Activated naive CD4-positive, alpha-beta T cell treated with anti-CD3 and anti-CD28 coated beads, Interleukin-2, amount 50 U/mL, for 16 hours (primary cell): ENCODE results near the gene R3HCC1L.

Experiments used
- DNase-seq: peaks from one replicate; pipeline ENCODE4 v3.0.0-alpha.2; 2020

The R3HCC1L gene

GRCh38 chr10:98262571-98262970, 128.1 kb downstream of the R3HCC1L start:
- DNase-seq: no peak

DNA sequence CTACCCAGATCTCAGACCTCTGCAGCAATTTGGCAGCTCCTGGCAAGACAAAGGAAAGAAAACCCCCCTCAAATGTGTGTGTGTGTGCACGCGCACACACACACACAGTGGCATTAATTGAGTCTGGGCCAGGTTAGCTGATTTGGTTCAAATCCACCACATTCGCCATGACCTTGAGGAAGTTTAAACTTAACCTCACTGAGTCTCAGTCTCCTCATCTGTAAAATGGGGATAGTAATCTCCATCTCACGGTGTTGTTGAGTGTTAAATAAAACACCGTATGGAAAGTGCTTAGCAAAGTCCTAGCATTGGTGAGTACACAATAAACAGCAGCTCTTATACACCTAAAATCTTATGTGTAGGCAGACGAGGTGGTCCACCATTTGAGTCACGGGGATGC, 128.6 kb downstream of the R3HCC1L start:
- no peak for DNase-seq

DNA sequence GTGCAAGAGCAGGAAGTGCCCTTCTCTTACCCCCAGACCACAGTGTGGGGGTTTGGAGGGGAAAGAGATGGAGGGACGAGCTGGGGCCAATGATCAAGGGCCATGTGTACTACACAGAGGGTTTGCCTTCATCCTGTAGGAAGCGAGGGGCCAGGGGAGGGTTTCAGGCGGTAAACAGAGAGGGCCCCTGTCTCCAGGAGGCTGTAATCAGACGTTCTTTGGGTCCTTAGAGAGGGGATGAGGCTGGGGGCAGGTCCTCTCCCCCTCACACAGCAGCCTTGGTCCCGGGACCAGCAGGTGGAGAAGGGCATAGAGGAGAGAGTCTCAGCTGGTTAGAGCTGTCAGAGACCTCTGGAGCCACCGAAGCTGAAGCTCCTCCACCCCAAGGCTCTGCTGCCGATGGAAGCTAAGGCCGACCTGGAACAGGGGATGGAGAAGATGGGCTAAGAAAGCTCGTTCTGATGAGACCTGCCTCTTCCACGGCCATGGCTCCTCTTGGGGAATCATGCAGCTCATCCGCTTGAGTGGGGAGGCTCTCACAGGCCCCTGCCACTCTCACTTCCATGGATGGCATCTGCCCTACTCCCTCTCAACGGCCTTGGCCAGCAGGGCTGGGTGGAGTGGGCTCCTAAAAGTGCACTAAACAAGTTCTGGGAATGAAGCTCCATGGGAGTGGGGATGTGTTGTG, 130.1 kb downstream of the R3HCC1L start:
- no peak for DNase-seq

GRCh38 chr10:98265403-98266378, 131.2 kb downstream of the R3HCC1L start:
- no peak for DNase-seq

DNA sequence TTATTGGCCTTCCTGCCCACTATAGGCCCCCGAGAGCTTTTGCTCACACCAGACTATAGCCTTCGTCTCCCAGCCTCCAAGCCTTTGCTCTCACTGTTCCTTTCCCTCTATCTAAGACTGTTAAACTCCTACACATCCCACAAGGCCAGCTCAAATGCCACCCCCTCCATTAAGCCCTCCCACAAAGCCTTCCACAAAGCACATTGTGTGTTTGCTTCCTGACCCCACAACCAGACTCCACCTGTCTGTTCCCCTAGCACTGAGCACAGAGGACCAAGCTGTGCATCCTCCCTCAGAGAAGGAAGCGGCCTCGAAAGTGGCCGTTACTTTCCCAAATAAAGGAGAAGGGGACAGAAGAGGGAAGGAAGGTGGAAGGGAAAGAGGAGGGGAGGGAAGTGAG, 132.2 kb downstream of the R3HCC1L start:
- no peak for DNase-seq

DNA sequence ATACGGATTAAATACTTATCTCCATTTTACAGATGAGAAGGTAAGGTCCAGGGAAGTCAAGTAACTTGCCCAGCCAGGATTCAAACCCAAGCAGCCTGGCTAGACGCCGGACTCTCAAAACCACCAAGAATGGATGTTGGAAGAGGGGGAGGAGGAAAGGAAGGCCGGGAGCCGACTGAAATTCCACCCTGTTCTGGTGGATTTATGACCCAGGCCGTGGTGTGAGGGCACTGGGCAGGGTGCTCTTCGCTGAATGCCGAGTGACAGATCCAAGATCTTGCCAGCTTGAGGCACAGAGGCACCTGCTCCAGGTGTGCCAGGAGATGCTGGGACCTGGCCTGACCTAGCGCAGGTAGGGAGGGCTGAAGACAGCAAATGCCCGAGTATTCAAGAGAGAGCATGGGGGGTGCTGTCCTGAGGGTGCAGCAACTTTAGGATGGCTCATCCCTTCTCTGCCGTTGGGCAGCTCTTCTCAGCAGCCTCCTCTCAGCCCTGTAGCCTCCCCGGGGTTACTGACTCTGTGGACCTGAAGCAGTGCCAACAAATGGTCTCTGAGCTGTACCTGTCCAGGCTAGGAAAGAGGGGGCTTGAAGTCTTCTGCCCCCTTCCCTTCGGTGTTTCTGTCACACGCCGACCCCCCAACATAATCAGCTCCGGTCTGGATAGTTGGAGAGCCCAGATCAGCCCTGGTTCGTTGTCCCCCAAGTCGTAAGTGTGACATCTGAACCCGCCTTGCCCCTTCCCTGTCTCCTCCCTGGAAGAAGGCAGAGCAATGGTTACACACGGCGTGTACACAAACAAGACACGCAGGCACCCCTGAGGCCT, 132.8 kb downstream of the R3HCC1L start:
- DNase-seq: no peak

DNA sequence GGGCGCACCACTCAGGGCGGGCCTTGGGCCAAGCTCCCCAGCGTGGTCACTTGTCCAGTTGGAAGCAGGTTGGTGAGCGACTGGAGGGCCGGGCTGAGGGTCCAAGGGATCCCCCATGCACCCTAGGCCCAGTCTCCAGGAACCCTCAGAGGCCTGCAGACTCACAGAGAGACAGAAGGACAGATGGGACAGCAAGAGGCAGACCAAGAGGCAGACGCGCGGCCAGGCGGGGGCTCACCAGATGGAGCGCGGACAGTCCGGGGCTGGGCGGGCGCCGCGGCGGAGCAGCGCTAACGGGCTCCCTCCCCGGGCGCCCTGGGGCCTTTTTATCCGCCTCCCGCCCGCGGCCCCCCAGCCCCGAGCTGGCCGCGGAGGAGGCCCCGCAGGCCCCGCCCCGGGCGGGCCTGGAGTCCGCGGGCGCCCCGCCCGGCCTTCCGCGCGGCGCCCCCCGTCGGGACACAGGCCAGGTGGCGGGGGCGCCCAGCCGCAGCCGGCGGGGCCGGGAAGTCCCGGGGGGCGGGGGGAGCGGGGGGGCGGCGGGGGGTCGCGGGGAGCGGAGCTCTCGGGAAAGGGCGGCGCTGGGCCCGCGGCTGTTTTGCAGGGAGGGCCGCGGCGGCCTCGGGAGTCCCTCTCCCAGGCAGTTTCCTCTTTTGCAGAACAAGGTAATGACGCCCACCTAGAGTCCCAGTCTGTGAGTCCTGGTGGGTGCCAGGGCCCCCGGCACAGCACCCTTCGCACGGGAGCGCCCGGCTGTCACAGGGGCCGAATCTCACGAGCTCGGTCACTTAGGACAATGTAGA, 133.6 kb downstream of the R3HCC1L start, which contains the start of gene LOXL4:
LOXL4 (minus strand) TSS at position 301 of the 800 bp plus-strand sequence. CDS start 5,175 bp downstream, outside the sequence.
- DNase-seq: no peak

DNA sequence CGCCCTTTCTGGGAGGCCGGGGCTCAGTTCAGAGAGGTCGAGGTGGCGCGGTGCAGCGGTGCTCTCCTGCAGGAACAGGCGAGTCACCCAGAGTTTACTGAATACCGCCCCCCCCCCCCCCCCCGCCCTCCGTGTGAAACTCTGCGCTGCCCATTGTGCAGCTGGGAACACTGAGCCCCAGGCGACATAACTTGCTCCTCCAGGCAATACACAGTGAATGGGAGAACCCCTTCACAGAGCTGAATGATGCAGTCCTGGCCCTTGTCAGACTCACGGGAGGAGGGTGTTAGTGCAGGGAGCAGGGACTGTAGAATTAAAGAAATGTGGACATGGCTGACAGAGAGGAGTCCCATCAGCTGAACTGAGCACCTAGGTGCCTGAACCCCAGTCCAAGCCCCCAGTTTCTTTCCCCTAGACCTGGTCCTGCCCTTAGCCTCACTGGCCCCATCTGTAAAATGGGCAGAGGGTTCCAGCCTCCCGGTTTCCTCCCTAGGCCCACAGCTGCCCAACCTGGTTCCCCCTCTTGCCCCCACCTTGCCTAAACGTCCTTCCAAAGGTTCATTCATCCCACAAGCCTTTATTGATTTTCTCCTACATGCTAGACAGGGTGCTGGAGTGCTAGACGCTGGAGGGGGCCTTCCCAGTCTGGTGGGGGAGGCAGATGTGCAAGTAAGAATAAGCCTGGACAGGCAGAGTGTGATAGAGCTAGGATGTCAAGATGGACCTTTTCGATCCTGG, 134.4 kb downstream of the R3HCC1L start:
- no peak for DNase-seq

DNA sequence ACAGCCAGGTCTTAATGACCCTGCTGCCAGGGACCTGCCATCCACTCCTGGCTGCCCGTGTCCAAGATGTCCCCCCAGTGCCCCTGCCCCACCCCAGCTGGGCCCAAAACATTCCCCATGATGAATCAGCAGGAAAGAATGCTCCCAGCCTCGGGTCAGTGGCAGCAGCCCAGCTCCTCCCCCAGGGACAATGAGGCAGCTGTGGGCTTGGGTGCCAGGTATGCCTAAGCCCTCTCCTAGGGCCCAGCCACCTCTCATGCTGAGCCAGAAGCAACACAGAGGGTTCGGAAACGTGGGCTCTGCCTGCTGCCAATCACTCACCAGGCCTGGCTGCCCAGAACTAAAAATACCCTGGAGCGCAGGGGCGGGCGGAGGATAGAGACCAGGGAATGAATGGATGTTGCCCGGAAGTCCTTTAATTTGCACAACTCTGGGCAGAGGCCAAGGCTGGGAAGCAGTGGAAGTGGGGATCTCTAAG, 135.0 kb downstream of the R3HCC1L start:
- no peak for DNase-seq

DNA sequence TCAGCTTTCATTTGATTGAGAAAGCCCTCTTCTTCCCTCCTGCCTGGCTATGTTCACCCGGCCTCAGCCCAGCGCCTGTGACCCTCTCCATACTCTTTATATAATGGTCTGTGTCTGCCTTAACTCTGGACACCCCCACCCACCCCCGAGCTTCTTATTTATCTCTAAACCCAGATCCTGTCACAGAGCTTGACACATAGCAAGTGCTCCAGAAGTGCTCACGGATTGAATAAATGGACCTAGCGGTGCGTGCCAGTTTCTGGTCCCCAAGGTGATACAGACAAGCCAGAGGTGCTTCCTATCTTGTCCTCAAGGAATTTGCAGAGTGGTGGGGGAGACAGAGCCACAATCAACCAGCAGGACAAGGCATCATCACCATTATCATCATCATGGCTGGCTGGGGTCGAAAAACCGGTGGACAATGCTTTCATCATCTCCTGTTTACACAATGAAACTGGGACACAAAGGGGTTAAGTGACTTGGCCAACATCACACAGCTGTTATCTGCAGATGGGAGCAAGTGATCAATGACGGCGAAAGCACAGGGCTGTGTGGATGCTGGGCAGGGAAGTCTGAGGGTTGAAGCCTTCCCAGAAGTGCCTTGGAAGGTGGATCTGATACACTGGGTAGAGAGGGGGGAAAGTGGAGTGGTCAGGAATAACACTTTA, 135.8 kb downstream of the R3HCC1L start:
- no peak for DNase-seq

GRCh38 chr10:98270786-98271185, 136.3 kb downstream of the R3HCC1L start:
- no peak for DNase-seq

DNA sequence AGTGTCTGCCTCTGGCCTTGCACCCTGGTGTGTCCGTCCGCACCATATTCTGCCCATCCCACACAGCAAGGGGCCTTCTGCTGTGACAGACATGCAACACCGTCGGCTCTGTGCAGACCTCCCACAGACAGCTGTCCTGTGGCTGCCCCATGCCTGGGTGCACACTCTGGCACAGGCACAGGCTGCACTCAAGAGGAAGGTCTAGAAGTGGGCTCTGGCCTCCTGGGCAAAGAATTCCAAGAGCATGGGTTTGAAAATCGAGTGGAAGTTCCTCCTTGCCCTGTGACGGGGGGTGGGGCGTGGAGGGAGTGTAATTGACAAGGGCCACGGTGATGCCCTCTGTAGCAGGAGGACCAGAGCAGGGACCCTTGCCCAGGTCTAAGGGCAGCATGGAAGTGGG, 137.8 kb downstream of the R3HCC1L start:
- no peak for DNase-seq

DNA sequence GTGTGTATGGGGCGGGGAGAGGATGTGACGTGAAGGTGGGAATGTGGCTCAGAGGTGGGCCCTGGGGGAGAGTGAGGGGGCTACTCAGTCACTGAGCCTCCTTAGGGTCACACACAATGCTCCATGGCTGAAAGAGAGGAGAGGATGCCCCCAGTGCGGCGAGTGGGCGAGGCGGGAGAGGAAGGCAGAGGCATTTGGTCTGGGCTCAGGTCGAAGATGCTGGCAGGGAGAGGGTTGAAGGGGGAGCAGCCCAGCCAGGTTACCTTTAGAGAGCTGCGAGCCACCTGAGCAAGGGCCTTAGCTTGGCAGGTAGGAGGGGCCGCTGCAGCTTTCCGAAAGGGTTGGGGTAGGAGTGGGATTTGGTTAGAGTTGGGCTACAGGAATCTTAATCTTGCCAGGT, 138.2 kb downstream of the R3HCC1L start:
- no peak for DNase-seq

DNA sequence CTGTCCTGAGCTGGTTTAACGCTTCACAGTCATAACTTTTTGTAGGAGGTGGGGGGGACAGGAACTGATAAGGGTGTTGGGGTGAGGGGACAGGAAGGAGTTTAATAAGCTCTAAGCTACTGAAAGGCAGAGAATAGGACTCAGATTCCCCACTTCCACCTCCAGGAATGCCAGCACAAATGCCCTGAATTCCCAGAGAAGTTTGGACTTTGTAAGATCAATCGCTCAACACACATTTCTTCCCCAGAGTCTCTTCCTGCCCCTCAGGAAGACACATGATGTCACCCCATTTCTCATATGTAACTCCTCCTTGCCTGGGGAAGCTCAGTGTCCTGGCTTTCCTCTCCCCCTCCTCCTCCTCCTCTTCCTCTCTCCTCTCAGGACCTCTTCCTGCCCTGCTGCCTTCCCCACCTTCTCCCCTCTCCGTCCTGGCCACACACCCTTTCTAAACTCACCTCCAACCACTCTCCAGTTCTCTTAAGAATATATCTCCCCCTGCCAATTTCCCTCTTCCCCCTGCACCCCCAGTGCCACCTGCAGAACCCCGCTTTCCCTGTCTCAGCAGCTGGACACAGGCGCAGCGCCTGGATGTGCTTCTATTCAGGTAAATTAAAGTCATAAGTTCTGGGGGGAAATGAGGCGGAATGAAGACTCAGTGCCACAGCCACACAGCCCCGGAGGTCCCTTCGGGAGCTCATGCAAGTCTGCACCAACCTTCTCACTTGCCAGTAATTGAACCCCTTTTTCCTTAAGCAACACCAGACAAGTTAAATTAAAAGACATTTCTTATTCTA, 138.8 kb downstream of the R3HCC1L start:
- DNase-seq: no peak

- no peak for DNase-seq
These were observed 140.1 kb downstream of the R3HCC1L start for GRCh38 chr10:98274562-98274961.

GRCh38 chr10:98276311-98276710, 141.9 kb downstream of the R3HCC1L start:
- no peak for DNase-seq

DNA sequence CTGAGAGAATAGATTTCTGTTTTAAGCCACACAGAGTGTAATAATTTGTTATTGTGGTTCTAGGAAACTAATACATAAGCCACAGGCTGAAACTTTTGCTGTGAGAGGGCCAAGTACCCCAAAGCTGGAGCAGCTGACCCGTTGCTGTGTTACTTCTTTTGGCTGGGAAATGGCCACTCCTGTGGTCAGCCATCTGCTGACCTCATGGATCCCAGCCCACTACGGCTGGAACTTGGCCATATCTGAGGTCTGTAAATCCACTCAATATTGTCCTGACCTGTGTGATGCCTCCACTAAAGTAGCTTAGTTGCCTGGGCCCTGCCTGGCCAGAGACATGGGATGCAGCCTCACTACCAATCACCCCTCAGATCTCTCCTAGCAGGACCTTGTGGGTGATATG, 151.0 kb downstream of the R3HCC1L start:
- no peak for DNase-seq

DNA sequence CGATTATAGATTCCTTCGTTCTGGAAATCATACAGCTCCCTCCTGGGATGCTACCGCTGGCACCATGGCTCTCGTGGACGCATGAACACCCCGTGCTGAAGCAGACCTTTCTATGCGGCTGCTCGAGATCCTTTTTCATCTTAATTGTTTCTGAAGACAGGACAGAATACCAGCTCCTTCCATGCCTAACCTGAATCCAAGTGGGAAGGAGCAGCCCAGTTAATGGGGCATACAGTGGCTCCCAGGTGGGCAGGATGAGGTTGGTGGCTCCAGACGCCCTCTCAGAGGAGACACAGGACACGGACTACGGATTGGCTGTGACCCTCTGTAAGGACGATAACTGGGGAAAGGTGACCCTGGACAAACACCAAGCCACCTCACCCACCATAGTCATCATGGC, 152.0 kb downstream of the R3HCC1L start:
- no peak for DNase-seq

GRCh38 chr10:98287321-98287720, 152.9 kb downstream of the R3HCC1L start:
- DNase-seq: no peak

DNA sequence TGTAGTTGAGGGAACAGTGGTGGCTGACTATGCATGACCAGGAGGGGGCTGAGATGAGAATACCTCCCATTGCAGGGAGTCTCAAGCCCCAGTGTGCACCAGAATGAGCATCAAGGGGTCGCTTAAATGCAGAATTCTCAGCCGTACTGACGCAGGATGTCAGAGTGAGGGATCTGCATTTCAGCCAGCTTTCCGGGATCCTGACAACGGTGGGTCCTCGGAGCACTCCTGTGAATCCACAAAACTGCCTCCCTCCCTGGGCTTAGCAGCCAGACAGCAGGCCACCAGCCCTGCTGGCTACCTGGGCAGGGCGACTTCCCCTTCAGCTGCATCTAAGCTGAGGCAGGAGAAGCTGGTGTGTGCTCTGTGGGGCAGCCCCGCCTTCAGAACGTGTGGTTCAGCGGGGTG, 155.3 kb downstream of the R3HCC1L start:
- DNase-seq: no peak
